GM19035 (cell line): Measurements from ENCODE around the gene PXYLP1.

Experiments used
- ATAC-seq: cut with Tn5 transposase; IDR thresholded peaks from one replicate; pipeline ENCODE4 v1.9.1; 2021; ENCODE audit not compliant: unreplicated experiment

Gene PXYLP1

DNA sequence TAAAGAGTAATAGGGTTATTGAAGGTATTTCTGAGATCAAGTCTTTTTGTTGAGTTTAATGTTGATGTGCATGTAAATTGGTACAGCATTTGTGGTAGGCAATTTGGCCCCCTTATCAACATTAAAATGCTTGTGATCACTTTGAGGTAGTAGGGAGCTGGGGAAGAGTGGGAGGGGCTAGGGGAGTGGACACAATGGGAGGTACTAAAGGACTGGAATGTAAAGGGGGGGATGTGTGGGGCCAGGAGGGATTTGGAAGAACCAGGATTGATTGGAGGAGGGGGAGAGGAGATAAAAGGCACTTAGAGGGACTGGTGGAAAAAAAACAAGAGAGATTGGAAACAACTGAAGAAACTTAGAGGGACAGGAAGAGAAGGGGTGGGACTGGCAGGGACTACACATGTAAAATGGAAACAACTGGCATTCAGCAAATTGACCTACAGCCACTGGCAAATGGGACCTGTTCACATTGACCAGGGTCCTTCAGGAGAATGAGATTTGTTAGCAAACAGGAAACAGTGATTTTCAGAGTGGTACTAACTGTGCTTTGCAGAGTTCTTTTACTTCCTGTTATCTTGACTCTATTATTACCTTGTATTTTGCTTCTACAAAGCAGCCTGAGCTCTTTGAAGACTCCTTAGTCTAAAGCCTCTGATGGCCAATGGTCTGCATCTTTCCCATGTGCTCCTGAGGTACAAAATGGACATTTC, 88.9 kb downstream of the PXYLP1 start:
- ATAC-seq: no peak

DNA sequence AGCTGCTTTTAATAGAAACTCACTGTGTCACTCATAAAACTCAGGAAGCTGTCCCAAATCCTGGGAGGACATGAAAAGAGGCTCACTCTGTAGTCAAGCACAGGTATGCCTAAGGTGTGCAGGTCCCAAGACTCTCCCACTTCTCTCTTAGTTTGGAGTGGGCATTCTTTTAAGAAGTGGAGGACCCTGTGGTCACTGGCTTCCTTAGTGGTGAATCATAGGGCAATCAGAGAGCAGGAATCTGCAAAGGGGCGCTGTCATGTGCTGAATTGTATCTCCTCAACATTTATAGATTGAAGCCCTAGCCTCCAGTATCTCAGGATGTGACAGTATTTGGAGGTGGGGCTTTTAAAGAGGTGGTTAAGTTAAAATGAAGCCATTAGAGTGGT, 89.5 kb downstream of the PXYLP1 start:
- no peak for ATAC-seq

DNA sequence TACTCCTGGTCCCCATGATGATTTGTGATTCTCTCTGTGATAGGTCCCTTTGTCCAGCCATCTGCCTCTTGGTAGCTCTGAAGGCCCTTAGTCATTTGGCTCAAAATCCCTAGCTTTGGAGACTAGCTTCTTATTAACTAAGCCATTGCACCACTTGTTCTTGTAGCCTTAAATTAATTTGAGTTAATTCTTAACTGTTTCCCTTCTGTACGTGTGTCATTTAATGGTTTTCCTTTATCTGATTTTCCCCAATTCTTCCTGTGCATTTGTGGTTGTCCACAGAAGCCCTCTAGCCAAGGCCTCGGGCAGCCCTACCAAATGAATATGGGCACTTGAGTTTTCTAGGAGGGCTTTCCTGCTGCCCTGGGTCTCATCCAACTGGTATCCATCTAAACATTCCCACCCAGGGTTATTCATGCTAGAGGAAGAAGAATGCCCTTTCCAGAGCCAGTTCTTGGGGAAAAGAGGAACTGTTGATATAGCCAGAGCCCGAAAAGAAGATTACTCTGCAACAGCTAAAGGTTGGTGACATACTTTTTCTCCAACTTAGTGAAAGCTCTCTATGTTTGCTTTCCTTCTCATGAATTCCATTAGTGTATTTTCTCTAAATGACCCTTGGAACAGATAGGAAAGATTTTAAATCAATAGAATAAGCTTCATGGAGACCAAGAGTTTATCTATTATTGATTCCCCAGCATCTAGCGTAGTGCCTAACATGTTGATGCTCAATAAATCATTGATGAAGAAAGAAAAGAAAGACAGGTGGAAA, 92.5 kb downstream of the PXYLP1 start:
- no peak for ATAC-seq

- ATAC-seq: no peak
Observed at GRCh38 chr3:141326123-141326522, 94.5 kb downstream of the PXYLP1 start.

DNA sequence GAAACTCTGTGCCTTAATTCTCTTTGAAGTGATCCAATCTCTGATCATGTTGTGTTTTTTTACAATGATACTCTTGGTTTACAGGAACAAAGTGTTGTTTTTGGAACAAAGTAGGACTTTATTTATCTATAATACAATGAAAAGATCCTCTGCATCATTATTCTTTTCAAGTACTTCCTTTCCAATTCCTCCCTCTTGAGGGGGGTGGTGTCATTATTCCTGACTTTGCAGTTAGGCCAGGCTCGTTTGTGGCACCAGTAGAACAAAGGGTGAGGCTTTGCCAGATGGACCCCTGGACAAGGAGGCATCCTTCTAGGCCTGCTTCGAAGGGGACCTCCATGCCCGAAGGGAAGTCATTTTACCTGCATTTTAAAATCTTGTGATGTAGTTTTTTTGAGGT, 95.0 kb downstream of the PXYLP1 start:
- no peak for ATAC-seq

- ATAC-seq: peak; percentile 60
Observed at GRCh38 chr3:141328286-141329166, 96.9 kb downstream of the PXYLP1 start.

DNA sequence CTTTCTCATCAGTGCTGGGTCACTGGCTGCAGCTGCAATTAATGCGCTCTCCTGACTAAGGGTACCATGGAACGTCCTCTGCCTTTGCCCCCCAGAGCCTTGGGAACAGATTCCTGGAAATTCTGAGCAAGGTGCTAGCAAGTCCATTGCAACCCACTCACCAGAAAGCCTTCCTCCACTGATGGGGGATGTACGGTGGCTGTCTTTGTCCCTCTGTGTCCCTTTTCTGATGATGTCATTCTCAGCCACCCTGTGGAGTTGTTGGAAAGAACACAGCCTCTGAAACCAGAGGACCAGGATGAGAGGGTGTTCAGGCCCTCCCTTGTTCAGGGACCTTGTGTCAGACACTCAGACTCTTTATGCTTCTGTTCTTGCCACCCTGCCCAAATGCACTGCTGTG, 98.6 kb downstream of the PXYLP1 start:
- no peak for ATAC-seq

DNA sequence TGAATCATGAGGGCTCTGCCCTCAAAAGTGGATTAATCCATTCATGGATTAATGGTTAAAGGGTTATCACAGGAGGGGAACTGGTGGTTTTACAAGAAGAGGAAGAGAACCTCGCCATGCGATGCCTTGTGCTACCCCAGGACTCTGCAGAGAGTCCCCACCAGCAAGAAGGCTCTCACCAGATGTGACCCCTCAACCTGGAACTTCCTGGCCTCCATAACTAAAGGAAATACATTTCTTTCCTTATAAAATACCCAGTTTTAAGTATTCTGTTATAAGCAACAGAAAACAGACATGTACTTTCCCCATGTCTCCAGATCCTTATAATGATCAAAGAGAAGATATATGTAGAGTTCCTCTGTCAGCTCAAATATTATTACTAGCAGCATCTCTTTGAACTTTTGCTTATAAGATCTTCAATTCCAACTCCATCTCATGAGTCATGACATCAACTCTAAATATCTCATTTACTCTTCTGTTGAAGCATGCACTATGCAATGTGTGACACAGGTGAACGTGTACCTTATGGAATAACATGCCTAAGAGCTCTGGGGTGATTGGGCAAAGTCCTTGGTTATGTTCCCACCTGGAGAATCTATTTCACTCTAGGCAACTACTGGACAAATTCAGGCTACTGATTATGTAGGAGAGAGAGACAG, 99.2 kb downstream of the PXYLP1 start:
- ATAC-seq: no peak

DNA sequence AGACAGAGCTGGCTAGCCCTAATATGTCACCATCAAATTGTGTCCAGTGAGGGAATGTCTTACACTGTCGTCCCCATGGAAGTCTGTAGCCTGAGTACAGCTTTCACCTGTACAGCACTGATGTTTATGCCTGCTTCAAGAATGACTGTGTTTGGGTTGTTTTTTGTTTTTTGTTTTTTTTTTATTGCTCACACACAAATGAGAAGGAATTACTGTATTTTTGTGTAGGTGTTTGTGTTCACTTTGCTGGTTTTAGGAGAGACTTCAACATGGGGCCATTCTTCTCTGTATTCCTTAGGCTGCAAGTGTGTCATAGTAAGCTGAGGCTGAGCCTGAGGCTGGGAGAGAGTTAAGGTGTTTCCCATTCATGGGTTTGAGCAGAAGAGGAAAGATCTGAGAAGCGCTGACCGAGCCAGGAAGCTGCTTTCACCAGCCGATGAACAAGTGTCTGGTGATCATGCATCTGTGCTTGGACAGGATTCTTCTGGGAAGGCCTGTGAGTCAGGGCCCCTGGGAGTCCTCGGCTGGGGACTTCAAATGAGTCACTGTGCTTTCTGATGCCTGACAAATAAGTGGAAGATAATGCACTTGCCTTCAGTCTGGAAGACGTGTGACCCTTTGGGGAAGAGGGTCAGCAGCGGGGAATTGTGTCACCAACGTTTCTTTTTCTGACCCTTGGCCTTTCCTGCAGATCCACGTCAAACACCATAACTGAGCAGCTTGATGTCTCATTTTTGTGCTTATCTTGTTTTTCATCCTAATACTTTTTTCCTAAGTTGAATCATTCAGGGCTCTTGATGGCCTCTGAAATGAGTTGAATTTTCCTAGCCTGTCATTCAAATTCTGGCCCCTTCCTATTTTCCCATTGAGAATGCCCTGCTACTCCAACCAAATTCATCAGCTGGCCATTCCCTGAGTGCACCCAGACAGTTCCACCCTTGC, 100.0 kb downstream of the PXYLP1 start:
- no peak for ATAC-seq

- ATAC-seq: no peak
Observed at GRCh38 chr3:141332416-141332815, 100.8 kb downstream of the PXYLP1 start.

DNA sequence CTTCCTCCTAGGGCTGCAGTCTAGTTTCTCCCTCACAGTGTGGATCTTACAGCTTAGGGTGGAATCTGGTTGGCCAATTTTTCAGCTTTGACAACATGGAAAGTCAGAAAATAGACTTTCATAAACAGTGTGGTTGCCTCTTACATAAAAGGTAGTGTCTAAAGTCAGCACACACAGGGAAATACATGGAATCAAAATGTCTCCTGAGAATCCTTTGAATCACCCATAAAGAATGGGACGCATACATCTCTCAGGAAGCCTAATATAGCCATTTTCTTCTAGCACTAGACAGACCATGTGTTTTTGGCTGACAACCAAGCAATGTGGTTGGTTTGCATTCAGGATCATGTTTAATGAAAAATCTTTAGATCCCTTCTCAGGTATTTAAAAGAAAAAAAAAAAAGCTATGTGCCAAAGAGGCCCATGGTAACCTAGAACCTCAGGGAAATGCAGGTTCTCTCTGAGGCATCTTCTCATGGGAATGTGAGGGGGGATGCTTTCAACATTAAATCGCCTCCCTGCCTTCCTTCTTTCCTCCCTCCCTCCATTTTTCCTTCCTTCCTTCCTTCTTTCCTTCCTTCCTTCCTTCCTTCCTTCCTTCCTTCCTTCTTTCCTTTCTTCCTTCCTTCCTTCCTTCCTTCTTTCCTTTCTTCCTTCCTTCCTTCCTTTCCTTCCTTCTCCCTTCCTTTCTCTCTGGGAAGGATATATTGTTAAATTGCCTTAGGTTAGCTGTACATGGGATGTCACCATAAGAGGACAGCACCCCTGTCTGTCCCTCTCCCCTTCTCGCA, 102.4 kb downstream of the PXYLP1 start:
- no peak for ATAC-seq

DNA sequence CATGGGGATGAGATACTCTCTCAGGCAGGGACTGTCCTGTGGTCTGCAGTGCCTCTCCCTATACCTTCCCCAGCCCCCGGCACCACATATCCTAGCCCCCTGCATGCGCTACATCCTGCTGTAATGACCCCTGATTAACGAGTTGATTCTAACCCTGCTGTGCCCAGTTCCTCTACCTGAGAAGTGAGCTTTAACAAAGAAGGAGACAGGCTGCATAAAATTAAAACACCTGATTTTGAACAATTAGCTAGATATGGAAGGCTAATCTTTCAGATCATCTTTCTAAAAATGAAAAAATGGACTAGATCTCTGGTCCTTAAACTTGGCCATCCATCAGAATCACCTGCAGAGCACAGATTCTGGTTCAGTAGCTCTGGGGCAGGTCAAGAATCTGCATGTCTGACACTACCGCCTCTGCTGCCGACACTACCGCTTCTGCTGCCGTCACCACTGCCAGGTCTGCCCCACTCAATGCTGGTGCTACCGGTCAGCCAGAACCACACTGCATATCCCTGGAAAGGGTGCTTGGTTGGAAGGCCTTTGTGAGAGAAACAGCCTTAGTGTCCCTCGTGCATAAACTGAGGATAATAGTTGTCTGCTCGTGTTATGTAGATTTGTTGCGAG, 103.1 kb downstream of the PXYLP1 start:
- ATAC-seq: no peak

DNA sequence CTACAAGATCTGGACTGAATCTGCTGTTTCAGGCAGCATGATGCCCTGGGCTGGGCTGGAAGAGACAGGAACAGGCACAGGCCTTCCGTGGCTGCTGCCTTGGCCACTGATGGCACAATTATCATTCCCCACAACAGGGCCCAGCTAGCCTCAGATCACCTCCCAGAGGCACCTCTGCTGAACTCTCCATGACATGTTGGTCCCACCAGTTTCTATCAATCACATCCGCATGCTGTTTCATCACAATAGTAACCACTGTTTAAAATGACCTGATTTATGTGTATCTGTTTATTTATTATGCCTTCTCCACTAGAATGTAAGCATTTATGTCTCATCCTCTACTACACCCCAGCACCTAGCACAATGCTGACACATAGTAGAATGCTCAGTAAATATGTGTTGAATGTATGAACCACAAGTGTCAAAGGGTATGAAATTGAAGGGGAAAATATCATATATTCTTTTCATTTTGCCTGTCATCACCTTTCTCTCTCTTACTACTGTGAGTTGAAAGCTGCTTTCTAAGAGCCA, 104.0 kb downstream of the PXYLP1 start:
- no peak for ATAC-seq

GRCh38 chr3:141336672-141337522, 105.3 kb downstream of the PXYLP1 start:
- ATAC-seq: peak; percentile 89

DNA sequence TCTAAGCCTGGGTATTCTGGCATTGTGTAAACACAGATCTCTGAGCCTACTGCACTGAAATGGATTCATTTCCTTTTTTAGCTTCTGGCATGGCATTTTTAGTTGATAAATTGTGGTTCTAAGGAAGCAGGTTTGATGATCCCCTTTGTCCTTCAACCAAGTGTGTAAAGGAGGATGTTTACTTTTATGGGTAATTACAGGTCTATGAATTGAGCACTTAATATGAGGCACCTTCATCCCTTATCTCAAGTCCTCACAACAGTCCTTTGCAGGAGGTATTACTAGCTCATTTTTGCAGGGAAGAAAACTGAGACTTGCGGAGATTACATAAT, 105.9 kb downstream of the PXYLP1 start:
- no peak for ATAC-seq

GRCh38 chr3:141337991-141338390, 106.4 kb downstream of the PXYLP1 start:
- no peak for ATAC-seq

DNA sequence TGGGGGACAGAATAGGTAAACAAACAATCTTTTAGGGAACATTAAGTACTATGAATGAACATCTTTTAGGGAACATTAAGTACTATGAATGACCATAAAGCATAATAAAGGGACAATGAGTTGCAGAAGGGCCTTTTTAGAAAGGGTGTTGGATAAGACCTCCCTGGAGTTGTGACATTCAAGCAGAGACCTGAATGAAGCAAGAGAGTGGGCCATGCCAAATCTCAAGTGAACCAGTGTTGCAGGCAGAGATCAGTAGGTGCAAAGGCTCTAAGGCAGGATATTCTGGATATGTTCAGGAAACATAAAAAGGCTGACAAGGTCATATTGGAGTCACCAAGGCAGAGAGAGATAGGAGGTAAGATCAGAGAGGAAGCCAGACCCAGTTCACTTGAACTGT, 107.3 kb downstream of the PXYLP1 start:
- ATAC-seq: no peak

DNA sequence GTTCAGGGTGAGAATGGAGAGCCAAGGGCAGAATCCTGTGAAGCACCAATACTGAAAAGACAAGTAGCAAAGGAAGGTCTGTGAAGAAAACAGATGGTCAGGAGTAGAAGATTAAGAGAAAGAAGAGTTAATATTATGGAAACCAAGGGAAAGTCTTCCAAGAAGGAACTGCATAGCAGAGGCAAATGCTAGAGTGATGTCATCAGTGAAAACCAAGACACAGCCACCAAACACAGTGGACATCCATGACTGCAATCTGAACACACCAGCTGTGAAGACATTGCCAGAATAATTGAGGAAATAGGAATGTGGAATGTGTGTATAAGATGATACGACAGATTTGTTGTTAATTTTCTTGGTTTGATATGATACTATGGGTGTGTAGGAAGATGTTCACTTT, 109.9 kb downstream of the PXYLP1 start:
- no peak for ATAC-seq
